H1 (cell line): ENCODE measurements around the gene PDE3A. TPM values are rescaled to one million over a fixed set of nuclear protein-coding genes. Genes with fewer than 3 reads are reported as not detected.

Source experiments
- BCL11A ChIP-seq, 2 experiments: IDR thresholded peaks; one replicate each; pipeline ENCODE4 v1.6.1; 2011; ENCODE audit warnings: low read depth in 2 of 2, low read length in 2 of 2, mild to moderate bottlenecking in 2 of 2
- JUND ChIP-seq: IDR thresholded peaks from 2 replicates; pipeline ENCODE4 v1.6.1; 2011; ENCODE audit warnings: mild to moderate bottlenecking, improper control_type of control experiment, low read length
- polyA plus RNA-seq, 7 experiments: library from polyadenylated mRNA; depleted of rRNA in 3 of 7; stranded (reverse) in 5 of 7; unstranded in 2 of 7; fragments of >200 nt in 5 of 7; fragments of 200-250 nt in 2 of 7; gene quantifications; 1 replicate in 5 of 7; 2 replicates in 1 of 7; 4 replicates in 1 of 7; pipeline versions ENCODE4 v1.2.1 to v1.2.3, GENCODE V29; 2011 to 2013; ENCODE audit warnings: missing spikeins in 2 of 7, mixed read lengths in 2 of 7
- total RNA-seq: library from RNA; stranded (reverse); fragmentation: NEBNext Ultra II Directional; extraction: Animal tissue kit (Norgen Biotek cat#: 25700); gene quantifications from 2 replicates; pipeline ENCODE4 v1.2.1, GENCODE V29; 2021
- TF ChIP-seq, protein P1 (sequence below), 3 experiments: IDR thresholded peaks; 1 replicate in 2 of 3; 2 replicates in 1 of 3; pipeline versions ENCODE4 v1.5.1 to v1.6.1; 2011; ENCODE audit warnings: low read length in 3 of 3, mild to moderate bottlenecking in 3 of 3, inconsistent platforms in 2 of 3, low read depth in 1 of 3, moderate library complexity in 1 of 3; ENCODE audit not compliant: insufficient read depth in 1 of 3; ENCODE audit errors: control extremely low read depth in 1 of 3

The PDE3A gene
- total and polyA plus RNA-seq, 2 of the 8 experiments (the other 6 are each of a cell fraction or from before 2014, with no cell fraction given), result 1.4 to 3.4 TPM

DNA sequence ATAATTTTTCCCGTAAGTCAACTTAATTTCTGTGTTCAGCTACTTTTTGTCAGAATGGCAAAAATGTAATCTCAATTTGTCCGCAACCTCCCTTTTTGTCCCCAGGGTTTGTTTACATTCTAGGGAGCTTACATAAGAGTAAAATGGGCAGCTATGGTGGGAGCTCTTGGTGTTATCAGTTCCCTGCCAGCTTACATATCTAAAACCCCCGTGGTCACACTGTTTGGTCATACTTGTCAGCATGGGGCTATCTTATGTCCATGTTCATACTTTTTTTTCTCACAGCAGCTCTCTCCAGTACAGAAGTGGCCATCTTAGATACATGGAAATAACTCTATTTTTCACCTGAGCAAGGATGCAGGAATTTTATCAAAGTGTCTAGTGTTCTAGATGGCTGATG is 343.5 kb downstream of the PDE3A start (continued):
- TF ChIP-seq, protein P1, sequence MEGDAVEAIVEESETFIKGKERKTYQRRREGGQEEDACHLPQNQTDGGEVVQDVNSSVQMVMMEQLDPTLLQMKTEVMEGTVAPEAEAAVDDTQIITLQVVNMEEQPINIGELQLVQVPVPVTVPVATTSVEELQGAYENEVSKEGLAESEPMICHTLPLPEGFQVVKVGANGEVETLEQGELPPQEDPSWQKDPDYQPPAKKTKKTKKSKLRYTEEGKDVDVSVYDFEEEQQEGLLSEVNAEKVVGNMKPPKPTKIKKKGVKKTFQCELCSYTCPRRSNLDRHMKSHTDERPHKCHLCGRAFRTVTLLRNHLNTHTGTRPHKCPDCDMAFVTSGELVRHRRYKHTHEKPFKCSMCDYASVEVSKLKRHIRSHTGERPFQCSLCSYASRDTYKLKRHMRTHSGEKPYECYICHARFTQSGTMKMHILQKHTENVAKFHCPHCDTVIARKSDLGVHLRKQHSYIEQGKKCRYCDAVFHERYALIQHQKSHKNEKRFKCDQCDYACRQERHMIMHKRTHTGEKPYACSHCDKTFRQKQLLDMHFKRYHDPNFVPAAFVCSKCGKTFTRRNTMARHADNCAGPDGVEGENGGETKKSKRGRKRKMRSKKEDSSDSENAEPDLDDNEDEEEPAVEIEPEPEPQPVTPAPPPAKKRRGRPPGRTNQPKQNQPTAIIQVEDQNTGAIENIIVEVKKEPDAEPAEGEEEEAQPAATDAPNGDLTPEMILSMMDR (IDR thresholded peaks at IDR 0.05; ENCODE audit: control extremely low read depth in 1 of 3, insufficient read depth in 1 of 3, low read depth in 1 of 3, low read length in 3 of 3), result no peak
- TF ChIP-seq JUND, result no peak
- TF ChIP-seq BCL11A (IDR thresholded peaks at IDR 0.05; ENCODE audit: low read depth in 2 of 2, low read length in 2 of 2), result no peak
